HG02885 (cell line): ENCODE results near the gene TMPRSS11E.
A peak's percentile ranks its signal among the peaks of the same experiment; 100 is the strongest.
"Not testable (repeated sequence)": the region's sequence is repeated elsewhere in the genome, so short reads cannot be mapped to it uniquely, and the experiment has no call there.

Experiments used
- ATAC-seq: cut with Tn5 transposase; IDR thresholded peaks from one replicate; pipeline ENCODE4 v1.9.1; 2021; ENCODE audit warnings: mild to moderate bottlenecking; ENCODE audit not compliant: unreplicated experiment, poor library complexity

TMPRSS11E gene

DNA sequence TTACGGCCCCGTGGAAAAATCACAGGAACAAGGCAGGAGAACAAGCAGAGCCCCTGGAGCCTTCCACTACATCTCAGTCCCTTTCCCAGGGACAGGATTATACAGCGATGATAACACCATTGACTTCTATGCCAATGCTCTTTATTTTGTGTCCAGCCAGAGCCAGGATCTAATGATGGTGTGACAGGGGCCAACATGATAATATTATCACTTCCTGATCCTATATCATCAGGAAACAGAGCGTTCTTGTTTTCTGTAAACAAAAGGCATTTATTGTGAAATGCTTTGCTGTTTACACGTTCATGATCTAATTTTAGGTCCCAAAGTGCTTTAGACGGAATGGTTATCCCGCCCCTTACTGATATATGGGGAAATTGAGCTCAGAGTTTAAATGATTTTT, 12.8 kb downstream of the TMPRSS11E start:
- ATAC-seq, result no peak

GRCh38 chr4:68461790-68462189, 14.5 kb downstream of the TMPRSS11E start:
- no peak for ATAC-seq

GRCh38 chr4:68462691-68463090, 15.4 kb downstream of the TMPRSS11E start:
- ATAC-seq, result no peak

DNA sequence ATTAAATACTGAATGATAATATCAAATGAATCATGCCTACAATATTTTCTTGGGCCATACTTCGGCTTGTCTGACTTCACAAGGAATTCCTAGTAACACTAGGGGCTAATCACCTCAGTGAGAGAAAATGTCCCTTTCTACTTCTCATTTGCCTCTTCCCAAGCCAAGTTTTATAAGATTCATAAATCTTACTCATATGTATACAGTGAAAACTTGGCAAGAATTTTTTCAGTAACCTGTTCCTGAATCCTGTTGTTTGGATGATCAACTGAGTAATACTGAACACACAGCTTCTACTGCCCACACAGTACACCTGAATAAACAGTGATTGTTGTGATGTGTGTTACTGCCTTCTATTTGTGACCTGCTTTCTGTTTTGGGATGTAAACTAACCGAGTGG, 16.5 kb downstream of the TMPRSS11E start:
- no peak for ATAC-seq

DNA sequence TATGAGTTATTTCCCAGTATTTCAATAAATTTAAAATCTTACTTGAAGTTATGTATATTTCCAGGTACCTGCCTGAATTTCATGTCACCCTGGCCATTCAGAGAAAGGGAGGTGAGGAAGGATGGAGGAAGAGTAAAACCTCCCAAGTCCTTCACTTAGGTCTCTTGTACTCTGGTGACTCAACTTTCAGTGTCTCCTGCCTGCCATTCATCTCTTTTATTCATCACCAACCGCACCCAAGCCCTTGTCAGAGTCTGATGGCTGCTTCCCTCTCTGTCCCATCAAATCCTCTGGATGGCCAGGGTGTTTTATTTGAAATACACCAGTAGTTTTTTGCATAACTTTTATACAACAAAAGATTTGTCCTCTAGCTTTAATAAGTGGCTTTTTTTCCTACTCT, 17.8 kb downstream of the TMPRSS11E start:
- no peak for ATAC-seq

DNA sequence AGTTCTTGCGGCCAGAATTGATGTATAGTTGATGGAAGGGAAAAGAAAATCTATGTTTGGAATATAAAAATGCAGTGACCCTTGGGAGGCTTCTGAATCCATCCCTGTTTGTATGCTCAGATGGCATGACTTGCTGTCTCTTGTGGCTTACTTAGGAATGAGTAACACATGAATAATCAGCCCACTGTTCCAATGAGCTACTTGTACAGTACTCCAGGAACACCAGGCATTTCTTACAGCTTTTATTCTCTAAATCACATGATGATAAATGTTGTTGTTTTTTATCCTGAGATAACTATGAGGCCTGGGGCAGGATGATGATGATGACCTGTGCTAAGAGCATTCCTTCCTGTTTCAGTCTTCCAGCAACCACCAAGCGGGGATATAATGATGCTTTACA, 18.9 kb downstream of the TMPRSS11E start:
- ATAC-seq, result no peak

- no peak for ATAC-seq
Observed at GRCh38 chr4:68466751-68467150, 19.5 kb downstream of the TMPRSS11E start.

GRCh38 chr4:68469482-68469881, 22.2 kb downstream of the TMPRSS11E start:
- ATAC-seq, result peak; percentile 69

DNA sequence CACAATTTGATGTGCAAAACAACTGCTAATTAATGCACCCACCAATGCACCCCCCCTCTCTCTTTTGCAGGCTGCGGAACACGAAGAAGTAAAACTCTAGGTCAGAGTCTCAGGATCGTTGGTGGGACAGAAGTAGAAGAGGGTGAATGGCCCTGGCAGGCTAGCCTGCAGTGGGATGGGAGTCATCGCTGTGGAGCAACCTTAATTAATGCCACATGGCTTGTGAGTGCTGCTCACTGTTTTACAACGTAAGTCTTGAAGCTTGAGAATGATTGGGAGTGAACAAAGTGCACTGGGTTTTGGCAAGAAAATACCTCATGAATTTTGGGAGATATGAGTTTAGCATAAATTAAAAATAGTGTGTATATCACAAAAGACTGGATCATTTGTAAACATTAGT, 28.9 kb downstream of the TMPRSS11E start:
- ATAC-seq, result no peak

- no peak for ATAC-seq
Observed at GRCh38 chr4:68489338-68489737, 42.1 kb downstream of the TMPRSS11E start.

DNA sequence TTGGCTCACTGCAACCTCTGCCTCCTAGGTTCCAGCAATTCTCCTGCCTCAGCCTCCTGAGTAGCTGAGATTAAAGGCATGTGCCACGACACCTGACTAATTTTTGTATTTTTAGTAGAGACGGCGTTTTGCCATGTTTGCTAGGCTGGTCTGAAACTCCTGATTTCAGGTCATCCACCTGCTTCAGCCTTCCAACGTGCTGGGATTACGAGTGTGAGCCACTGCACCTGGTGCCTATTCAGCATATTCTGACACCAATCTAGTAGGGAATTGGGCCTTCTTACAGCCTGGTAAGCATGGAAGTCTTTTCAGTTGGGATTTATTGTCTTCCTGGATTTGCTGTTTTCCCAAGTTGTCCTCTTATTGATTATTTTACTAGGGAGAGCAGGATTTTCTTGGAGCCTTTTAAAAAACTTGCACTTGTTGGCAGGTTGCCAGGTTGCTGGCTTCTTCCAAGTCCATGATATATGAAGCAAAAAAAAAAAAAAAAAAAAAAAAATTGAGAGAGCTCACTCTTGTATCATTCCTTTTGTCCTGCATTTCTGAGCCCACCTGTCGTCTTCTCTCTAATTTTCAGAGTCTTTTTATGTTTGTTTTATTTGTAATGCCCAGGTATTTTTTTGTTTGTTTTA, 43.7 kb downstream of the TMPRSS11E start:
- no peak for ATAC-seq

DNA sequence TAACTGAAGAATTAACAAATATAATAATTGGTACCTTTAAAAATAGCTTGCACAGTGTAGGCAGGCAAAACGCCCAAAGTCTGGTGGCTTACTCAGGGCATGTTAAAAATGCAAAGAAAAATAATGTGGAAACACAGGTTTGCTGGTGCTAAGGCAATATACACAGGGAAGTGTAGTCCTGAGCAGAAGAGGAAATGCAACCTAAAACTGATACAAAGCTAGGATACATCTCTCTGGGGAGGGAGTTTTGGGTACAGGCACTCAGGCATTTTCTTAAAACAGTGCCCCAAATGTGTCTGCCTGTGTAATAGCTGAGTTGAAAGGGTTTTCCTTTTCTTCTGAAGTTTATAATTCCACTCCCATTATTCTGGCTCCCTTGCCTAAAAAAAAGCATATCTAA, 47.4 kb downstream of the TMPRSS11E start:
- no peak for ATAC-seq

- ATAC-seq, result peak; percentile 98
Observed at GRCh38 chr4:68498413-68499007, 51.2 kb downstream of the TMPRSS11E start.

DNA sequence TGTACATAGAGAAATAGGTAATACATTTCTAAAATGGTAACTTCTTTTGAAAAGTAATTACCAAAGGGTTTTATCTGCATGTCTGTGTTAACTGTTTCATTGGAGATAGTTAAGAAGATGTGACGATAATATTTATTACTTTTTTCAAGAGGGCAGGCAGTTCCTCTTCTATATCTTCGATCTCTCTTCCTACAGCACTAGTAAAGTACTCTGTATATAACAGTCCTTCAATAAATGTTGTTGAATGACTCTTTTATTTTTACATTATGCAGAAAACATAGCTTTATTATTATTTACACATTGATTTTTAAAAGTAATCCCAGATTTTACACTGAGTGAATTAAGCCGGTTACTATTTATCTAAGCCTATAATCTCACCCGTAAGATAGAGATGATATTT, 51.8 kb downstream of the TMPRSS11E start:
- no peak for ATAC-seq

DNA sequence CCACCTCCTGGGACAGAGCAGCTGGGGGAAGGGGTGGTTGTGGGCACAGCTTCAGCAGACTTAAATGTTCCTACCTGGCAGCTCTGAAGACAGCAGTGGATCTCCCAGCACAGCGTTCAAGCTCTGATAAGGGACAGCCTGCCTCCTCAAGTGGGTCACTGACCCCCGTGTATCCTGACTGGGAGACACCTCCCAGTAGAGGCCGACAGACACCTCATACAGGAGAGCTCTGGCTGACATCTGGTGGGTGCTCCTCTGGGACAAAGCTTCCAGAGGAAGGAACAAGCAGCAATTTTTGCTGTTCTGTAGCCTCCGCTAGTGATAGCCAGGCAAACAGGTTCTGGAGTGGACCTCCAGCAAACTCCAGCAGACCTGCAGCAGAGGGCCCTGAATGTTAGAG, 56.2 kb downstream of the TMPRSS11E start:
- ATAC-seq, result not testable (repeated sequence)

DNA sequence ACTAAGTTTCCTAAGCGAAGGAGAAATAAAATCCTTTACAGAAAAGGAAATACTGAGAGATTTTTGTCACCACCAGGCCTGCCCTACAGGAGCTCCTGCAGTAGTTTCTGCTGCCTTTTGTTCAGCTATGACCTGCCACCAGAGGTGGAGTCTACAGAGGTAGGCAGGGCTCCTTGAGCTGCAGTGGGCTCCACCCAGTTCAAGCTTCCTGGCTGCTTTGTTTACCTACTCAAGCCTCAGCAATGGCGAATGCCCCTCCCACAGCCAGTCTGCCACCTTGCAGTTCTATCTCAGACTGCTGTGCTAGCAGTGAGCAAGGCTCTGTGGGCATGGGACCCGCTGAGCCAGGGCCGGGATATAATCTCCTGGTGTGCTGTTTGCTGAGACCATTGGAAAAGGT, 57.6 kb downstream of the TMPRSS11E start:
- ATAC-seq, result not testable (repeated sequence)

DNA sequence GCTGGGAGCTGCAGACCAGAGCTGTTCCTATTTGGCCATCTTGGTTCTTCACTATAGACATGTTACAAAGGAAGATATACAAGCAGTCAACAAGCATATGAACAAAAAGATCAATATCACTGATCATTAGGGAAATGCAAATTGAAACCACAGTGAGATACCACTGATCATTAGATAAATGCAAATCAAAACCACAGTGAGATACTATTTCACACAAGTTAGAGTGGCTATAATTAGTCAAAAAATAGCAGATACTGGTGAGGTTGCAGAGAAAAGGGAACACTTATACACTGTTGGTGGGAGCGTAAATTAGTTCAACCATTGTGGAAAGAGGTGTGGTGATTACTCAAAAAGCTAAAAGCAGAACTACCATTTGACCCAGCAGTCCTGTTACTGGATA, 58.2 kb downstream of the TMPRSS11E start:
- peak; percentile 68 for ATAC-seq

DNA sequence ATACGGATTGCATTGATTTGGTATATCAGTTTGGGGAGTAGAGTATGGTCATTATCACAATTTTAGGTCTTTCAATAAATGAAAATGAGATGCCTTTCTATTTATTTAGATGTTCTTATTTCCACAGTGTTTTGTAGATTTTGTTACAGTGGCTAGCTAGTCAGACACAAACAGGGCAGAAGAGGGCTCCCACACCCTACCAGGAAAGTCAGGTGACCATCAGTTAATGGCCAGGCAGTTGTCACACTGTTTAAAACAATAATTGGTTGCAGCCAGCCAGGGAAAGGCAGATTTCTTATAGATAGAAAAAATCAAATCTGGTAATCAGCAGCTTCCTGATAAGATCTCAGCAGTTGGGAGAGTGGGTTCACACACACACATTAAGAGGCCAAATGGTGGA, 71.6 kb downstream of the TMPRSS11E start:
- ATAC-seq, result no peak

GRCh38 chr4:68520985-68521384, 73.7 kb downstream of the TMPRSS11E start:
- ATAC-seq, result no peak

- not testable (repeated sequence) for ATAC-seq
Observed at GRCh38 chr4:68522232-68522631, 75.0 kb downstream of the TMPRSS11E start.

GRCh38 chr4:68535974-68536373, 88.7 kb downstream of the TMPRSS11E start:
- ATAC-seq, result no peak

DNA sequence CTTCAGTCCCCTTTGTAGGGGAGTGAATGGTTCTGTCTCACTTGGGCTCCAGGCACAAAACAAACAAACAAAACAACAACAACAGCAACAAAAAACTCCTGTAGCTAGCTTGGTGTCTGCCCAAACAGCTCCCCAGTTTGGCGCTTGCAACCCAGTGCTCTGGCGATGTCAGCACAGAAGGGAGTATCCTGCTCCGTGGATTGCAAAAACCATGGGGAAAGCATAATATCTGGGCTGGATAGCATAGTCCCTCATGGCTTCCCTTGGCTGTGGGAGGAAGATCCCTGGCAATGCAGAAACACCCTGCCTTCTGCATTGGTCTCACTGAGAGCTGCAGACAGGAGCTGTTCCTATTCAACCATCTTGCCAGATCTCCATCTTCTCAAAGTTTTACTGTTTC, 89.1 kb downstream of the TMPRSS11E start:
- no peak for ATAC-seq
